ENCODE measurements around the gene CHD2. TPM values are rescaled to one million over a fixed set of nuclear protein-coding genes. Genes with fewer than 3 reads are reported as not detected.

The CHD2 gene
- total RNA-seq, 1 donor from 2014 or later = 59.7 TPM

DNA sequence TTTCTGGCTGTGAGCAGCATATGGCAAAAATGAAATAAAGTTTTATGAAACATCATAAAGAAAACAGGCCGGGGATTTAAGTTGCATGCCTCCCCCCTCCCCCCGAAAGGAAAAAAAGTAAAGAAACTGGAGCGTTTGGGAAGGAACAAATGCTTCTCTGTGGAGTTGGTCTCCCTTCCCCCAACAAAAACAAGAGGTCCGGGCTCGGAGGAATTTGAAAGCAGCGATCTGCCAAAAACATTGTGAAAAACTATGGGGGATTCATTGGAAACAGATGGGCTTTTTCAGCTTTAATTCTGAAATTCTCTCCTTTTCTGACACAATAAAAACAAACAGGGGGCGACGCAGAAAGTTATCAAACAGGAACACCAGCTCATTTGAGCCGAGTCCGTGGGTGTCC, 171.9 kb downstream of the CHD2 start:
- TF ChIP-seq CTCF (IDR thresholded peaks at IDR 0.05) = no peak
- no peaks in the 10 kb centered on the region for H3K9me3 Mint-ChIP-seq (ENCODE audit: low read depth)
- H3K27ac Mint-ChIP-seq (ENCODE audit: unreplicated experiment) = peak overlapping the region; percentile 75
- peak overlapping the region; percentile 96 for H3K4me3 Mint-ChIP-seq (ENCODE audit: unreplicated experiment)
- H3K4me1 Mint-ChIP-seq (ENCODE audit: low read depth) = peaks cover 56% of the 10 kb centered on the region
- H3K36me3 Mint-ChIP-seq (ENCODE audit: low read depth) = no peaks in the 10 kb centered on the region
- no peak for DNase-seq (ENCODE audit: low spot score)
- H3K27me3 Mint-ChIP-seq (ENCODE audit: low read depth) = no peaks in the 10 kb centered on the region

GRCh38 chr15:93072411-93073394, 172.6 kb downstream of the CHD2 start:
- H3K4me3 Mint-ChIP-seq (ENCODE audit: unreplicated experiment) = peak overlapping the region; percentile 96
- TF ChIP-seq CTCF (IDR thresholded peaks at IDR 0.05) = peak; percentile 34
- peaks cover 4% of the 10 kb centered on the region for H3K27me3 Mint-ChIP-seq (ENCODE audit: low read depth)
- H3K4me1 Mint-ChIP-seq (ENCODE audit: low read depth) = peaks cover 49% of the 10 kb centered on the region
- H3K36me3 Mint-ChIP-seq (ENCODE audit: low read depth) = no peaks in the 10 kb centered on the region
- no peaks in the 10 kb centered on the region for H3K9me3 Mint-ChIP-seq (ENCODE audit: low read depth)
- H3K27ac Mint-ChIP-seq (ENCODE audit: unreplicated experiment) = peak overlapping the region; percentile 75
- no peak for DNase-seq (ENCODE audit: low spot score)

DNA sequence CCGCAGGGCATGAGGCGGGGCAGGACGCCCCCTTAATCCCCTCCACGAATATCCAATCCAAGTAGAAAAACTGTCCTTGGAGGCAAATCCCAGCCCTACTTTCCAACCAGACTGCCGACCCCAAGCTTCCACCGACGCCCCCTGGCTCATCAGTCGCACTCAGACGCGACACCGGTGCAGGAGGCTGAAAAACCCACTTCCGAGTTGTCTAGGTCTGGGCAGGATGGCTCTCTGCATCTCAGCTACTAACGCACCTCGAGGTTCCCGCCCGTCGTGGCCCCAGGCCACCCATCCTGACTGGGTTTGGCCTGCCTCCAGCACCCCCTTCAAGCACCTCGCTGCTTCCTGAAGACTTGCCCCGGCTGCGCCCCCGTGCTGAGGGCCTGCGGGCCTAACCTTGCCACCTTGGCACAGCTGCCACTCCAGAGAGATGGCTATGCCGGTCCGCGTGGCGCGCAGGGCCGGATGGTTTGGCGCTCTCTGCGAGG, 173.4 kb downstream of the CHD2 start:
- H3K27me3 Mint-ChIP-seq (ENCODE audit: low read depth) = peaks cover 4% of the 10 kb centered on the region
- no peaks in the 10 kb centered on the region for H3K9me3 Mint-ChIP-seq (ENCODE audit: low read depth)
- H3K4me3 Mint-ChIP-seq (ENCODE audit: unreplicated experiment) = peak overlapping the region; percentile 69
- H3K36me3 Mint-ChIP-seq (ENCODE audit: low read depth) = no peaks in the 10 kb centered on the region
- peaks cover 43% of the 10 kb centered on the region for H3K4me1 Mint-ChIP-seq (ENCODE audit: low read depth)
- no peak for DNase-seq (ENCODE audit: low spot score)
- peak; percentile 25 for TF ChIP-seq CTCF (IDR thresholded peaks at IDR 0.05)
- H3K27ac Mint-ChIP-seq (ENCODE audit: unreplicated experiment) = peak overlapping the region; percentile 79

GRCh38 chr15:93074599-93074998, 174.5 kb downstream of the CHD2 start:
- no peak for TF ChIP-seq CTCF (IDR thresholded peaks at IDR 0.05)
- no peak overlapping the region for H3K4me3 Mint-ChIP-seq (ENCODE audit: unreplicated experiment)
- peaks cover 36% of the 10 kb centered on the region for H3K4me1 Mint-ChIP-seq (ENCODE audit: low read depth)
- no peaks in the 10 kb centered on the region for H3K36me3 Mint-ChIP-seq (ENCODE audit: low read depth)
- peak overlapping the region; percentile 41 for H3K27ac Mint-ChIP-seq (ENCODE audit: unreplicated experiment)
- H3K9me3 Mint-ChIP-seq (ENCODE audit: low read depth) = no peaks in the 10 kb centered on the region
- DNase-seq (ENCODE audit: low spot score) = no peak
- peaks cover 7% of the 10 kb centered on the region for H3K27me3 Mint-ChIP-seq (ENCODE audit: low read depth)

GRCh38 chr15:93076217-93076616, 176.1 kb downstream of the CHD2 start:
- Mint-ChIP-seq H3K9me3 (ENCODE audit: low read depth) (no peaks in the 10 kb centered on the region), H3K27me3 (ENCODE audit: low read depth) (peaks cover 11% of the 10 kb centered on the region), H3K4me3 (ENCODE audit: unreplicated experiment) (no peak overlapping the region), H3K36me3 (ENCODE audit: low read depth) (peaks cover 2% of the 10 kb centered on the region), H3K27ac (ENCODE audit: unreplicated experiment) (no peak overlapping the region), H3K4me1 (ENCODE audit: low read depth) (peaks cover 21% of the 10 kb centered on the region)
- no peak for DNase-seq (ENCODE audit: low spot score)
- TF ChIP-seq CTCF (IDR thresholded peaks at IDR 0.05) = no peak
